Measurements from ENCODE around the gene PEDS1.
"Not testable (repeated sequence)": the region's sequence is repeated elsewhere in the genome, so short reads cannot be mapped to it uniquely, and the experiment has no call there.

PEDS1 gene

DNA sequence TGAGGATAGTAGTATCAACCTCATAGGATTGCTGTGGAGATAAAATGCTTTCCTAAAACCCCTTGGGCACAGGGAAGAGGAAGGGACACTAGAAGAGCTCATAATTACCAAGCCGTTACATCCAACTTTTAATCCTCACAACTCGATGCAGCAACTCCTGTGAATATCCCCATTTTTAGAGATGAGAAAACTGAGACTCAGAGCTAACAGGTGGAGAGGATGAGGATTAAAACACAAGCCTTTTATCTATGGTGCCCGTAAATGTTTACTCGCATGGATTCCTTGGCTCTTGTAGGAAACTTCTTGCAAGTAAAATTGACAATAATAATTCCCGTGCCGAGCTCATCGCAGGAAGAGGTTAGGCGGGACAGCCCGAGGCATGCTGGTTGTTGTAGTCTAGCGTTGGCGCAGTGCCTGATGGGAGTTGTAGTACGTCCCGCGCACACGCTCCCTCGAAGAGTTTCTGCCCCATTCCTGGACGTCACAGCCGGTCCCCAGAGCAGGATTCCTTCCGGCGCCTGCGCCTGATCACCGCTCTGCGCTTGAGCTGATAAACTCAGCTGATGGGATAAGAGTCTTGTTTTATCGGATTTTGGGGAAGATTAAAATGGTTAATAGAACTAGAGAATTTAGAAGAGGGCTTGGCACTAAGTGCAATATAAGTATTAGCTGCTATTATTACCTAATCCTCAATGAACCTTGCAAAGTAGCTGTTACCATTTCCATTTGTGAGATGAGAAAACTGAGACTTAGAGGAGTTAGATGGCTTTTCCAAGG lies 37.7 kb downstream of the PEDS1 start:
- in situ Hi-C loops (cut with MboI; ENCODE audit: low sequenced_read_pairs), result no loop called here

DNA sequence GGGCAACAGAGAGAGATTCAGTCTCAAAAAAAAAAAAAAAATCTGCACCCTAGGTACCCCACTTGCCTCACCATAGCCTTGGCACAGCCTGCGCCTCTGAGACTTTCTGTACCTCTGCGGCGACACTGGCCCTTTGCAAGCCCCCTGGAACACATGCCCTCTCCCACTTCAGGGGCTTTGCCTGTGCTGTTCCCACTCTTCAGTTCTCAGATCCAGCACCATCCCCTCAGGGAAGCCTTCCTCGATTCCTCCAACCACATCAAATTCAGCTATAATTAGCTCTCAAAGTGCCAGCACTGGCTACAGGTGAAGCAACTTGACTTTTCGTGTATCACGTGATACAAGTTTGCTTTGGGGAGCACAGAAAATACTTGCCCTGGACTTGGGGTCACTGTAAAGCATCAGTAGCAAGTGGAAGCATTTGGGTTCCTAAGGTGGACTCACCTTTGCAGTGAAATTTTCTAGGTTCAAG lies 38.4 kb downstream of the PEDS1 start:
- in situ Hi-C loops (cut with MboI; ENCODE audit: low sequenced_read_pairs), result no loop called here

DNA sequence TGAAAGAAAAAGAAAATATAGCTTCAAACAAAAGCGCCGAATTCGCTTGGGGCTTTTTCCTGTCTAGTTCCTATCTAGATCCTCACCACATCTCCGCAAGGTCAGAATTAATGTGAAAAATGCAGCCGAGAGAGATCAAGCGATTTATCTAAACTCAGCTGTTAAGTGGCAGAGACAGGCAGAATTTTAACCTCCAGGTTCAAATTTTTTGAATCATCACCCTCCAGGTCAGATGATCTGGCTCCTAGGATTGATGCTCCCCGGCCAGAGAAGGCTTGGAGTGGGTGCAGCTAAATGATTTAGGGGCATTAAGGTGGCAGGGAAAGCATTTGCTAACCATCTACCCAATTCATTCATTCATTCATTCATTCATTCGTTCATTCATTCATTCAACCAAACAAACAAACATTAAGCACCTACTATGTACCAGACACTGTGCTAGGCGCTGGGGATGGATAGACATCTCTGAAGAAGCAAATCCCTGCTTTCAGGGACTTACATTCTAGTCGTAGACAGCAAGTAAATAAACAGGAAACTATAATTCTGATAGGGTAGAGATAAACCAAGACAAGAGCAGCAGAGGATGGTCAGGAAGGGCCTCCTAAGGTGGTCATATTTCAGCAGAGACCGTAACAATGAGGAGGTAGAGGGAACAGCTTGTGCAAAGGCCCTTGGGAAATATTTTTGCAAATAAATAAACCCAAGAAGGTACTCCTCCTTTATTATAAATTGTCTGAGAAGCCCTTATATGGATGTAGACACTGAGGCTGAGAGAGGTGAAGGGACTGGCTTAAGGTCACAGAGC lies 39.9 kb downstream of the PEDS1 start:
- in situ Hi-C loops (cut with MboI; ENCODE audit: low sequenced_read_pairs), result no loop called here

DNA sequence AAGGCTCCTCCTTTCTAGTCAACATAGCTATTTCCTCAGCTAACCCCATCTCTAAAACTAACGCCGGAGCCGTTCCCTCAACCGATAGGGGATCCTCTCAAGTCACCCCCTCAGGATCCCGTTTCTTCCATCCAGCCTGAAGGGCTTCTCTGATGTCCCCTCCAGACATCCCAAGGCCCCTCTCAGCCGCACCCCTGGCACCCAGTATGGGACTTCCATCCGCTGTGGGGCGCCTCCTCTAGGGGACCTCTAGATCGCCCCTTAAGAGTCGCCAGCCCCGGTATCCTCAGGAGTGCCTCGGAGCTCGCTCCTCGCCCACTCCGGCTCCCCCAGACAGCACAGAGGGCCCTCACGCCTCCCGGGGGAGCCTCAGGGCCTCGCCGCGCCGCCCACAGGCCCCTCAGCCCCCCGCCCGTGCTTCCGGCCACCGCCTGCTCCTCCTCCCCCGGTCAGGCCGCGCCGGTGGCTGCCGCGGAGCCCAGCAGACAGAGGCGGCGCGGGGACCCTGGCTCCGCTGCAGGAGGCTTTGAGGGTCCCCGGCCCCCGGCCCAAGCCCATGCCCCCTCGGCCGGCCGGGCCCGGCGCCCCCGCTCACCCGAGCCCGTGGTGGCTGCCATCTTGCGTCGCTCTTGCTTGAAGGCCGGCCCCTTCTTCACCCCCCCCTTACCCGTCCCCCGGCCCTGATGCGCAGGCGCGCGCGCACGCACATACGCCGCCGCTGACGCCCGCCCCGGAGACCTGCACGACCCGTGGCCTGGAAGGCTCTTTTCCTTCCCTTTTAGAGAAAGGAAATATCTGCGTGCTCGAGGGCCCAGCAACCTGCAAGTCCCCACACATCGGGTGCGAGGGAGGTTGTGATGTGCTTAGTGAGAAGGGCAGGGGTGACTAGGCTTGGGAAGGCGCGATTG lies 40.8 kb downstream of the PEDS1 start, which contains the start of gene UBE2V1:
Gene UBE2V1 (minus strand): TSS at position 639 of the 908 bp plus-strand sequence. CDS start 22 bp downstream, at position 617.
- in situ Hi-C loops (cut with MboI; ENCODE audit: low sequenced_read_pairs), result no loop called here

DNA sequence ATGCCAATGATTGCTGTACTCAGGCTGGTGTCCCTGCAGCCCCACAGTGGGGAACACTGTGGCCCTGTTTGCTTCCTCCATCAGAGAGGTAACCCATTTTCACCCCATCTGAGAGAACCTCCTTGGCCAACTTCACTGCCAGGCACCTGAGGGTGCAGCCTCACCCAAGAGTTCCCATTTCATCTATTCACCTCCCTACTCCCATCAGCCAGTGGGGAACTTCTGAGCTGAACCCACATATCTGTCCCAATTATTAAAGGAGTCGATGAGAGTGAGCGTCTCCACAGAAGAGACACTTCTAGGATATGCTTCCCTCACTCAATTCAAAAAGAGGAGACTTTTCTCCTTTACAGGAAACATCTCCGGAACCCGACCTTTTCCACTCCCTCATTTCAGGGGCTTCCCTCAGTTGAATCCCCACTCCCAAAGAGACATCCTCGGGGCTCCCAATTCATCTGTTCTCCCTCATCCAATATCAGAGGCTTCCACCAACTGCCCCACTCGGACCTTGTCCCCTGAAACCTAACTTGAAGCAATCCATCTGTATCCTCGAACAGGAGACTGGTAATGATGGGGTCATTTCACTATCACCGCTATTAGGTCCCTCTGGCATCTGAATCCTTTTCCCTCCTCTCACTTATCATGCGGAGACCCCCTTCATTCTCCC lies 41.6 kb downstream of the PEDS1 start:
- in situ Hi-C loops (cut with MboI; ENCODE audit: low sequenced_read_pairs), result no loop called here

DNA sequence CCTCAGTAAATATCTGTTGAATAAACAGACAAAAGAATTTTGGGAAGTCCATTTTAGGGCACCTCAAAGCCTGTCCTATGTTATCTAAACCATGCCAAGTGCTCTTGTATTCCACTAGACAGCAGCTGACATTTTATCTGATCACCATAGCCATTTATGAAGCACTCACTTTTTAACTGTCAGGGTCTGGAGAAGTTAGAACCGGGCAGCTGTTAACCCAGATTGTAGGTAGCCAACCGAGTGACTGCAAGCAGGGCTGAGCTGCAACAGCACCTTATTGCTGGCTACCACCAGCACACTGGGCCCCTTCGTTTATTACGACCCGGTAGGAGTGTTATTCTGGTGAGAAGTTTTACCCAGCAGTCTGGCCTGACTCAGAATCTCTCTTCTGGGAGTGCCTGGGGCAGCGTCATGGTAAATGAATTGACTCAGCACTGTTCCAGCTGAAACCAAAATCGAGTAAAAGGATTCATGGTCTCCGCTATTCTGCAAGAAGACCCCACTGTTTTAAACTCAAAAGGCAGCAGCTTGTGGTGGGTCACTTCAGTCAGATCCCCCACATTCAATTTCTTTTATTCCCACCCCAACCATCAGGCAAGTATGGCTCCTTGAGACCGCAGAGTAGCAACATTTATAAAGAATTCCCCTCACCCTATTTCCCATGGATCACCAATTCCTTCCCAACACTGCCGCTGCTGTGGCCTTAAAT lies 42.2 kb downstream of the PEDS1 start:
- in situ Hi-C loops (cut with MboI; ENCODE audit: low sequenced_read_pairs), result no loop called here

DNA sequence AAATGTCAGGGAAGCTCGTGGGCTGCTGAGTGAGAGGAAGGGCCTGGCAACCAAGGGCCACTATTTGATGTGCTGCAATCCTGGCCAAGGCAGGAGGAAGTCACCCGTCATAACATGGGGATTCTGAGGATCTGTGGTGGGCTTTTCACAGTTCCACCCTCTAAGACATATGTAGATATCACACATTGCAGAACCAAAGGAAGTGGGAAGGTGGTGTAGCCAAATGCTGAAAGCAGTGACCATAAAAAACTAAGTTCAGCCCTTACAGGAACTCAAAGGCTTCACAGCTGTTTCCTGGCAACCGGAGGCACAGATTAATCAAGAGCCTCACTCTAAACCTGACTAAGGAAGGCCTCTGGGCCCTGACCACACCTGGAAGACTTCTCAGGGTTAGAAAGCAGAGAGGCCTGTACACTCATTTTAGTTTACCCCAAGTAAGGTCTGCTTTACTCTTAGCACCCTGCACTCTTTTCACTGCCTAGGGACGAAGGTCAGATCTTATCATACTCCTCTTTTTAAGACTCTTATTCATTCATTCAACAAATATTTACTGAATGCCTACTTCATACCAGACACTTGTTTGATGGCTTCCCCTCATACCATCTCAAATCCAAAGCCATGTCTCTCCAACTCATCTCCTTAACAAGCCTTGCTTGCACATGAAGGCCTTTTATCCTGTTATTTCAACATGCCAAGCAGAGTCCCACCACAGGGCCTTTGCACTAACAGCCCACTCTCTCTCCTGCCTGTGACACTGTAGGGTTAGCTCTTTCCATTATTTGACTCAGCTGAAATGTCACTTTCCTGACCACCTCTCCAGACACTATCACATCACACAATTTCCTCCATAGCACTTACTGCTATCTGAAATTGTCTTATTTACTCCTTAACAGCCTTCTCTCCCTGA lies 43.1 kb downstream of the PEDS1 start:
- in situ Hi-C loops (cut with MboI; ENCODE audit: low sequenced_read_pairs), result no loop called here

DNA sequence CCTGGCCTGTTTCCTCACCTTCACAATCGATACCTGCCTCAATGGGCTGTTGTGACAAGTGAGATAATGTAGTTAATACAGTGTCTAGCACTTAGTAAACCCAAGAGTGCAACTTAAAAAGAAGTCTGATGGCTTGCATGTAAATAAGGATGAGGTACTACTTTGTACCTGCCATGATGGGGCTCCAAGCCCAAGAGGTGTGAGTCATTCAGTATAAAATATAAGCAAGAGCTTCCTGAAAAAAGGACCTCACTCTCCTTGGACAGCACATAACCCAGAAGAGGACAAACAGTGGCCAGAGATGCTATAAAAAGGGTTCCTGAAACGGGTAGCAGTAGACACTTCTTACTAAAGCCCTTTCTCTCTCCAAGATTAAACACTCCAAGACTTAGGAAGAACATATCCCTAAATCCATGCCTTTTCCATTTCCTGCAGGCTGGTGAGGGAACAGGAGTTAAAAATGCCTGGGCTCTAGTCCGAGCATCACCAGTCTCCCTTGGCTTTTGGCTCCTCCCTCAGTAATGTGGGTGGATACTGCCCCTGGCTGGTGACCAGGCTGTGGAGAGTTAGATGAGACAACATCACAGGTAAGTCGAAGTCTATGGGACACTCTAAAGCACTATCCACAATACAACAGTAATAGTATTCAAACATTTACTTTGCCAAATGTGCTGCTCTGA lies 44.8 kb downstream of the PEDS1 start:
- in situ Hi-C loops (cut with MboI; ENCODE audit: low sequenced_read_pairs), result no loop called here

DNA sequence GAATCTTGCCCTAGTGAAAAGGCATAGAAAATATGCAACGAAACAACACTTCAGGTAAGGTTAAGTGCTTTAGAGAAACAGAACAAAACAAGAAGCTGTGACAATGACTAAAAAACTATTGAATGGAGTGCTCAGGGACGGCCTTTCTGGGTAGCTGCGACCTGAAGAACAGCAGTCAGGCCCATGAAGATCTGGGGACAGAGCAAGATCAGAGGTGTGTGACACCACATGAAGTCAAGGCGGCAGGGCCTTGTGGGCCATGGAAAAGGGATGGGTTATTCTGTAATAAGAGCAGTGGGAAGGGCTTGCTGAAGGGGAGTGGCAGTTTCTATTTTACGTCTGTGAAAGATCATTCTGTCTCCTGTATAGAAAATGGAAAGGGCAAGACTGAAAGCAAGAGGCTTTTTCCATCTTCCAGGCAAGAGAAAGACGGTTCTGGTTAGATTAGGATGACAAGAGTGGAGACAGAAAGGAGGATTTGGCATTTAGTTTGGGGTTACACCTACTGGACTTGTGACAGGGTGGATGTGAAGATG lies 45.7 kb downstream of the PEDS1 start:
- in situ Hi-C loops (cut with MboI; ENCODE audit: low sequenced_read_pairs), result no loop called here

DNA sequence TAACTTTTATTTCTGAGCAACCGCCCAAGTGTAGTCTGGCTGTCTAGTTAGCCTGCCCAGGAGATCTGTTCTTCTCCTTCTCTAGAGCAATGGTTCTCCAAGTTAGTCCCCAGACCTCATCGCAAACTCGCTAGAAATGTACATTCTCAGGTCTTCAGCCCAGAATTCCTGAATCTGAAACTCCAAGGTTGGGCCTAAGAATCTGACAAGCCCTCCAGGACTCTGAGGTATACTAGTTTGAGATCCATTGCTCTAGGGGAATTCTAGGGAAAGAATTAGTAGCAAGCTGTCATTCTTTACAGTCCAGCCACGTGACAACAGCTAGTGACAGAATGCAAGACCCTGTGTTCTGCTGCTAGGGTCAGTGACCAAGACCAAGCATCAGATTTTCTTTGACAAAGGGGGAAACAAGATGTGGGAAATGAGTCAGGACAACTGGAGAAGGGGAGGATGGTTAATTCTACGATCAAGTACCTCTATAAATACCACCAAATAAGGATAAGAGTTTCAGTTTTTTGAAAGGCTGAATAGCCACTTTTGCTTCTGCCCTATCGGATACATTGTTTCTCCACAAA lies 46.4 kb downstream of the PEDS1 start:
- in situ Hi-C loops (cut with MboI; ENCODE audit: low sequenced_read_pairs), result no loop called here

DNA sequence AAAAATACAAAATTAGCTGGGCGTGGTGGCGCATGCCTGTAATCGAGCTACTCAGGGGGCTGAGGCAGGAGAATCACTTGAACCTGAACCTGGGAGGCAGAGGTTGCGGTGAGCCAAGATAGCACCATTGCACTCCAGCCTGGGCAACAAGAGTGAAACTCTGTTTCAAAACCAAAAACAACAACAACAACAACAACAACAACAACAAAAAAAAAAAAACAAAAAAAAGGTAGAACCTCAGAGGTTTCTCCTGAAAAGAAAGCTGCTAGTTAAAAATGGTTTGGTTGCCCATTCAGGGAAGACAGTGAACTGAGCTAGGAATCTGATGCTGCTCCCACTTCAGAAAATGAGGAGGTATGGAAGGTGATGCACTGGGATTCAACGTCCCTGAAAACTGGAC lies 46.9 kb downstream of the PEDS1 start:
- in situ Hi-C loops (cut with MboI; ENCODE audit: low sequenced_read_pairs), result not testable (repeated sequence)
